HUES48 (cell line): ENCODE results near the gene NXNL1.

Experiments used
- H3K27ac ChIP-seq: one replicate; pipeline ENCODE4 v1.7.0; 2013; ENCODE audit warnings: low read depth, low read length, inconsistent platforms
- H3K27me3 ChIP-seq: 2 replicates; pipeline ENCODE4 v1.6.1; 2013; ENCODE audit warnings: mild to moderate bottlenecking, low read length; ENCODE audit not compliant: control insufficient read depth, insufficient read depth
- H3K36me3 ChIP-seq: 2 replicates; pipeline ENCODE4 v1.6.1; 2013; ENCODE audit warnings: low read length; ENCODE audit not compliant: control insufficient read depth, insufficient read depth
- H3K4me1 ChIP-seq: 2 replicates; pipeline ENCODE4 v1.6.1; 2013; ENCODE audit warnings: mild to moderate bottlenecking, low read length; ENCODE audit not compliant: control insufficient read depth, insufficient read depth
- H3K4me3 ChIP-seq: 2 replicates; pipeline ENCODE4 v1.5.1; 2013; ENCODE audit warnings: mild to moderate bottlenecking, low read depth, low read length
- H3K9ac ChIP-seq: 2 replicates; pipeline ENCODE4 v1.6.1; 2013; ENCODE audit warnings: mild to moderate bottlenecking, low read depth, low read length, moderate library complexity
- H3K9me3 ChIP-seq: 2 replicates; pipeline ENCODE4 v1.6.1; 2013; ENCODE audit warnings: low read length; ENCODE audit not compliant: control insufficient read depth, insufficient read depth

NXNL1 gene

GRCh38 chr19:17497149-17497798, 36.5 kb upstream of the NXNL1 start:
- Histone ChIP-seq H3K36me3 (no peaks in the 10 kb centered on the region), H3K4me1 (peaks cover 7% of the 10 kb centered on the region), H3K9me3 (no peaks in the 10 kb centered on the region), H3K27ac (no peak overlapping the region), H3K27me3 (no peaks in the 10 kb centered on the region), H3K9ac (no peak overlapping the region), H3K4me3 (no peak overlapping the region; the same call in 1 of the 2 replicates)

- H3K9ac ChIP-seq, result no peak overlapping the region
- H3K9me3 ChIP-seq, result no peaks in the 10 kb centered on the region
- no peak overlapping the region for H3K27ac ChIP-seq
- no peaks in the 10 kb centered on the region for H3K27me3 ChIP-seq
- no peak overlapping the region for H3K4me3 ChIP-seq
- no peaks in the 10 kb centered on the region for H3K36me3 ChIP-seq
- peaks cover 7% of the 10 kb centered on the region for H3K4me1 ChIP-seq
These were observed 35.7 kb upstream of the NXNL1 start for GRCh38 chr19:17496337-17496997.

- Histone ChIP-seq H3K4me3 (no peak overlapping the region), H3K27me3 (no peaks in the 10 kb centered on the region), H3K9me3 (no peaks in the 10 kb centered on the region), H3K27ac (no peak overlapping the region), H3K9ac (no peak overlapping the region), H3K4me1 (peaks cover 7% of the 10 kb centered on the region), H3K36me3 (no peaks in the 10 kb centered on the region)
These were observed 35.0 kb upstream of the NXNL1 start for GRCh38 chr19:17495639-17496296.

- Histone ChIP-seq H3K9ac (no peak overlapping the region), H3K4me3 (no peak overlapping the region), H3K4me1 (peaks cover 10% of the 10 kb centered on the region), H3K27me3 (no peaks in the 10 kb centered on the region), H3K27ac (no peak overlapping the region), H3K36me3 (no peaks in the 10 kb centered on the region), H3K9me3 (no peaks in the 10 kb centered on the region)
These were observed 30.6 kb upstream of the NXNL1 start for GRCh38 chr19:17491287-17491686.

- Histone ChIP-seq H3K4me3 (no peak overlapping the region), H3K27ac (no peak overlapping the region), H3K36me3 (no peaks in the 10 kb centered on the region), H3K9ac (no peak overlapping the region), H3K27me3 (no peaks in the 10 kb centered on the region), H3K9me3 (no peaks in the 10 kb centered on the region), H3K4me1 (peaks cover 10% of the 10 kb centered on the region)
These were observed 29.7 kb upstream of the NXNL1 start for GRCh38 chr19:17490411-17490810.

- peaks cover 10% of the 10 kb centered on the region for H3K4me1 ChIP-seq
These were observed 28.8 kb upstream of the NXNL1 start for GRCh38 chr19:17489392-17490030.

GRCh38 chr19:17488593-17489391, 28.1 kb upstream of the NXNL1 start:
- Histone ChIP-seq H3K27me3 (no peaks in the 10 kb centered on the region), H3K4me3 (peak overlapping the region; percentile 77), H3K9ac (peak overlapping the region; percentile 68), H3K36me3 (no peaks in the 10 kb centered on the region), H3K9me3 (no peaks in the 10 kb centered on the region), H3K27ac (peak overlapping the region; percentile 65), H3K4me1 (peaks cover 10% of the 10 kb centered on the region)

More at GRCh38 chr19:17489392-17490030, 28.8 kb upstream of the NXNL1 start:
- Histone ChIP-seq H3K9me3 (no peaks in the 10 kb centered on the region), H3K9ac (no peak overlapping the region), H3K27ac (no peak overlapping the region), H3K36me3 (no peaks in the 10 kb centered on the region), H3K4me3 (no peak overlapping the region), H3K27me3 (no peaks in the 10 kb centered on the region)

GRCh38 chr19:17487284-17488121, 26.8 kb upstream of the NXNL1 start:
- Histone ChIP-seq H3K36me3 (no peaks in the 10 kb centered on the region), H3K9ac (no peak overlapping the region), H3K27ac (no peak overlapping the region), H3K27me3 (no peaks in the 10 kb centered on the region), H3K4me3 (no peak overlapping the region), H3K9me3 (no peaks in the 10 kb centered on the region), H3K4me1 (peaks cover 10% of the 10 kb centered on the region)

GRCh38 chr19:17486545-17487240, 26.0 kb upstream of the NXNL1 start:
- Histone ChIP-seq H3K4me1 (peaks cover 10% of the 10 kb centered on the region), H3K9me3 (no peaks in the 10 kb centered on the region), H3K27ac (no peak overlapping the region), H3K36me3 (no peaks in the 10 kb centered on the region), H3K4me3 (no peak overlapping the region), H3K27me3 (no peaks in the 10 kb centered on the region), H3K9ac (no peak overlapping the region)
